ENCODE results near the gene THADA. TPM values are rescaled to one million over a fixed set of nuclear protein-coding genes. Genes with fewer than 3 reads are reported as not detected.

THADA gene
- total RNA-seq, 1 experiment from 2014 or later = 20.1 TPM

DNA sequence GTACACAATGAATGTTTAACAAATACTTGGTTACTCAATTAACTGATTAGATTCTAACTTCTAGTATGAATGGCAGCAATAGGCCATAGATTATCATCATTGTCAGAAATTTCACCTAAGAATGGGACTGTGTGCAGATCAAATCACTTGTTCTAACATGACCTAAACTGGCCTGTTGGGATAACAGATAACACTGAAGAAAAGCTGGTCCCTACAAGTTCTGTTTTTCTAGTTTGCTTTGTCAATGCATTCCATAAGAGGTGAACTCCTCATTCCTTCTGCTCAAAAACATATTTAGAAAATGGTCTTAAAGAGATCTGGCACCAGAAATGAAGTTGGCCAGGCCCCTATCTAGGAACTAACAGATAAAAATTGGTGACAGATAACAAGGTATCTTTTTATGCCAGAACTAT is 175.4 kb downstream of the THADA start:
- no peak overlapping the region for H4K91ac ChIP-seq (ENCODE audit: insufficient read length, low read depth, low read length)
- no peaks in the 10 kb centered on the region for H4K20me1 ChIP-seq (ENCODE audit: control insufficient read depth, insufficient read depth, insufficient read length)
- no peak overlapping the region for H4K8ac ChIP-seq (replicated peaks; ENCODE audit: insufficient read length, low read depth, low read length)
- H2AK5ac ChIP-seq (ENCODE audit: insufficient read length, low read length) = no peak overlapping the region
- H3K56ac ChIP-seq (ENCODE audit: insufficient read length, low read depth, low read length) = no peak overlapping the region
- no peaks in the 10 kb centered on the region for H3K9me3 Mint-ChIP-seq
- H3K27me3 Mint-ChIP-seq (ENCODE audit: low read depth) = no peaks in the 10 kb centered on the region
- H3T11ph ChIP-seq (ENCODE audit: low read length) = no peak overlapping the region
- no peaks in the 10 kb centered on the region for H3K79me2 ChIP-seq (ENCODE audit: insufficient read depth, low read length)
- H3K9me3 ChIP-seq (ENCODE audit: control insufficient read depth, low read depth, low read length) = no peaks in the 10 kb centered on the region
- no peaks in the 10 kb centered on the region for H3K36me3 Mint-ChIP-seq (ENCODE audit: insufficient read depth in 1 of 3, low read depth in 3 of 3)
- H3K27me3 ChIP-seq (ENCODE audit: insufficient read depth, low read length) = no peaks in the 10 kb centered on the region
- no peak overlapping the region for H2AFZ ChIP-seq (ENCODE audit: low read length)
- no peak overlapping the region for H2BK20ac ChIP-seq (ENCODE audit: low read depth, low read length, poor library complexity, severe bottlenecking)
- no peak overlapping the region for H3K27ac Mint-ChIP-seq
- H3K4me2 ChIP-seq (ENCODE audit: insufficient read depth, insufficient read length, low read length) = no peak overlapping the region
- no peaks in the 10 kb centered on the region for H3K4me1 Mint-ChIP-seq
- H3K18ac ChIP-seq (ENCODE audit: insufficient read length, low read depth, low read length) = no peak overlapping the region
- DNase-seq = no peak
- no peaks in the 10 kb centered on the region for H3K23me2 ChIP-seq (ENCODE audit: insufficient read length, low read depth, low read length, poor library complexity, severe bottlenecking)
- no peak overlapping the region for H4K5ac ChIP-seq (ENCODE audit: insufficient read length, low read depth, low read length)
- H2BK12ac ChIP-seq (ENCODE audit: insufficient read length, low read depth, low read length) = no peak overlapping the region
- H3K4me1 ChIP-seq (ENCODE audit: insufficient read depth, low read length) = 0 out of 2 replicates have a peak, but pooled peaks cover 2% of the 10 kb centered on the region
- no peak overlapping the region for H2BK5ac ChIP-seq (ENCODE audit: insufficient read length, low read length)
- no peak overlapping the region for H3K9ac ChIP-seq (ENCODE audit: extremely low read depth, insufficient read length, low read length)
- no peak overlapping the region for H3K27ac ChIP-seq (ENCODE audit: insufficient read length, low read depth, low read length)
- H3K23ac ChIP-seq (ENCODE audit: insufficient read length, low read depth, low read length) = no peak overlapping the region
- no peak overlapping the region for H3K14ac ChIP-seq (ENCODE audit: insufficient read depth, low read length)
- no peak overlapping the region for H2BK120ac ChIP-seq (ENCODE audit: low read depth, low read length, poor library complexity, severe bottlenecking)
- no peak overlapping the region for H3K4me3 Mint-ChIP-seq
- no peak overlapping the region for H2BK15ac ChIP-seq (ENCODE audit: low read depth, low read length)
- TF ChIP-seq, protein P1, sequence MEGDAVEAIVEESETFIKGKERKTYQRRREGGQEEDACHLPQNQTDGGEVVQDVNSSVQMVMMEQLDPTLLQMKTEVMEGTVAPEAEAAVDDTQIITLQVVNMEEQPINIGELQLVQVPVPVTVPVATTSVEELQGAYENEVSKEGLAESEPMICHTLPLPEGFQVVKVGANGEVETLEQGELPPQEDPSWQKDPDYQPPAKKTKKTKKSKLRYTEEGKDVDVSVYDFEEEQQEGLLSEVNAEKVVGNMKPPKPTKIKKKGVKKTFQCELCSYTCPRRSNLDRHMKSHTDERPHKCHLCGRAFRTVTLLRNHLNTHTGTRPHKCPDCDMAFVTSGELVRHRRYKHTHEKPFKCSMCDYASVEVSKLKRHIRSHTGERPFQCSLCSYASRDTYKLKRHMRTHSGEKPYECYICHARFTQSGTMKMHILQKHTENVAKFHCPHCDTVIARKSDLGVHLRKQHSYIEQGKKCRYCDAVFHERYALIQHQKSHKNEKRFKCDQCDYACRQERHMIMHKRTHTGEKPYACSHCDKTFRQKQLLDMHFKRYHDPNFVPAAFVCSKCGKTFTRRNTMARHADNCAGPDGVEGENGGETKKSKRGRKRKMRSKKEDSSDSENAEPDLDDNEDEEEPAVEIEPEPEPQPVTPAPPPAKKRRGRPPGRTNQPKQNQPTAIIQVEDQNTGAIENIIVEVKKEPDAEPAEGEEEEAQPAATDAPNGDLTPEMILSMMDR (conservative IDR thresholded peaks at IDR 0.05) = no peak
- no peak overlapping the region for H3K4ac ChIP-seq (ENCODE audit: low read depth, low read length)
- no peaks in the 10 kb centered on the region for H3K79me1 ChIP-seq (ENCODE audit: insufficient read depth, low read depth, low read length, poor library complexity, severe bottlenecking)

Data from H9 (cell line).